Measurements from ENCODE around the gene MEI1.

The MEI1 gene

DNA sequence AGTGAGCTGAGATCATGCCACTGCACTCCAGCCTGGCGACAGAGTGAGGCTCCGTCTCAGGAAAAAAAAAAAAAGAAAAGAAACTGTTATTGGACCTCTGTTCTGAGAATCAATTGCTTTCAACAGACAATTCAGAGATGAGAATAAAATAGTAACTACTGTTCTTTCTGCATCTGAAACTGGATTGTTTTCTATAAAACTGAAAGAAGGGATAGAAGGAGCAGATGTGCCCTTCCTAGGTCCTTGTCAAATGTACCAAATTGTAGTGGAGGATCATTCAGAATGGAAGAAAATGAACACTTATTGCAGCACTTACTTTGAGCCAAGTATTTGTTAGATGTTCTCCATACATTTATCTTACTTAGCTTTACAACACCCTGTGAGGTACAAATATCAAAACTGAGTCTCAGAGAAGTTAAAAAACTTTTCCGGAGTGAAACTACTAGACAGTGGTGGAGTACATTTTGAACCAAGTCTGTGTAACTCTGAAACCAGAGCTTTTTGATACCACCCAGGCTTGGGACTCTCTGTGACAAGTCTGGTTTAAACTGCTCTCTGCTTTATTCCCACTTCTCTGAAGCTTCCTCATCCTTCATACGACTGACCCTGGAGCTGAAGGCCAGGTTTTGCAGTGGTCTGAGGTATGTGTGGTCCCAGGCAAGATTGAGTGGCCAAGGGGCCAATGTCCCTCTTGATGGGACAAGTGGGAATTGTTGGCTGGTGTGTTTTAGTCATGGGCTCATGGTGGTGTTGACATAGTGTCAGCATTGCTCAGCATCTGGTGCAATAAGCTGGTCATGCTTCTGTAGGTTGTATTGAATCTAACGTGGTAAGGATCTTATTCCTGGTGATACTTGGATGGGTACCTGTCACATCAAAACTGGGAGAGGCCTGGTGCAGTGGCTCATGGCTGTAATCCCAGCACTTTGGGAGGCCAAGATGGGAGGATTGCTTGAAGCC, 53.0 kb downstream of the MEI1 start:
- no peak for TF ChIP-seq ZBTB7A (IDR thresholded peaks at IDR 0.05; ENCODE audit: low read depth)

DNA sequence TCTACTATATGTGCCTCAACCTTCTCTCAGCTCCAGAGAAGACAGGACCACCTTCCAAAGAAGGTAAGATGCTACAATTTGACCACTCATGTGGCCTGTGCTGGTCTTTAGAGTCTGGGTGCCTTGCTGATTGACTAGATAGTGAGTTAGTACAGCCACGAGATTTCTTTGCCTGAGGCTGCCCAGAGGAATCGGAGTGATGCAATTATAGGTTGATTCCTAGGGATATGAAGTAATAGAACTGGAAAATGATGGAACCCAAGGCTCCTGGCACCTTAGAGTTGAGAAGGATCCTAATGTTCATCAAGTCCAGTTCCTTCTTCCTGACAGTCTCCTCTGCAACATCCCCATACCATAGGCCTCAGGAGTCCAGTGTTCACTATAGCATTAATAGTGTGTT, 54.7 kb downstream of the MEI1 start:
- TF ChIP-seq, protein P1, sequence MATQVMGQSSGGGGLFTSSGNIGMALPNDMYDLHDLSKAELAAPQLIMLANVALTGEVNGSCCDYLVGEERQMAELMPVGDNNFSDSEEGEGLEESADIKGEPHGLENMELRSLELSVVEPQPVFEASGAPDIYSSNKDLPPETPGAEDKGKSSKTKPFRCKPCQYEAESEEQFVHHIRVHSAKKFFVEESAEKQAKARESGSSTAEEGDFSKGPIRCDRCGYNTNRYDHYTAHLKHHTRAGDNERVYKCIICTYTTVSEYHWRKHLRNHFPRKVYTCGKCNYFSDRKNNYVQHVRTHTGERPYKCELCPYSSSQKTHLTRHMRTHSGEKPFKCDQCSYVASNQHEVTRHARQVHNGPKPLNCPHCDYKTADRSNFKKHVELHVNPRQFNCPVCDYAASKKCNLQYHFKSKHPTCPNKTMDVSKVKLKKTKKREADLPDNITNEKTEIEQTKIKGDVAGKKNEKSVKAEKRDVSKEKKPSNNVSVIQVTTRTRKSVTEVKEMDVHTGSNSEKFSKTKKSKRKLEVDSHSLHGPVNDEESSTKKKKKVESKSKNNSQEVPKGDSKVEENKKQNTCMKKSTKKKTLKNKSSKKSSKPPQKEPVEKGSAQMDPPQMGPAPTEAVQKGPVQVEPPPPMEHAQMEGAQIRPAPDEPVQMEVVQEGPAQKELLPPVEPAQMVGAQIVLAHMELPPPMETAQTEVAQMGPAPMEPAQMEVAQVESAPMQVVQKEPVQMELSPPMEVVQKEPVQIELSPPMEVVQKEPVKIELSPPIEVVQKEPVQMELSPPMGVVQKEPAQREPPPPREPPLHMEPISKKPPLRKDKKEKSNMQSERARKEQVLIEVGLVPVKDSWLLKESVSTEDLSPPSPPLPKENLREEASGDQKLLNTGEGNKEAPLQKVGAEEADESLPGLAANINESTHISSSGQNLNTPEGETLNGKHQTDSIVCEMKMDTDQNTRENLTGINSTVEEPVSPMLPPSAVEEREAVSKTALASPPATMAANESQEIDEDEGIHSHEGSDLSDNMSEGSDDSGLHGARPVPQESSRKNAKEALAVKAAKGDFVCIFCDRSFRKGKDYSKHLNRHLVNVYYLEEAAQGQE (IDR thresholded peaks at IDR 0.05; ENCODE audit: low read depth), result no peak
- no peak for TF ChIP-seq EGR1 (IDR thresholded peaks at IDR 0.05)
- TF ChIP-seq, protein P2, sequence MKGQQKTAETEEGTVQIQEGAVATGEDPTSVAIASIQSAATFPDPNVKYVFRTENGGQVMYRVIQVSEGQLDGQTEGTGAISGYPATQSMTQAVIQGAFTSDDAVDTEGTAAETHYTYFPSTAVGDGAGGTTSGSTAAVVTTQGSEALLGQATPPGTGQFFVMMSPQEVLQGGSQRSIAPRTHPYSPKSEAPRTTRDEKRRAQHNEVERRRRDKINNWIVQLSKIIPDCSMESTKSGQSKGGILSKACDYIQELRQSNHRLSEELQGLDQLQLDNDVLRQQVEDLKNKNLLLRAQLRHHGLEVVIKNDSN (IDR thresholded peaks at IDR 0.05), result no peak
- TF ChIP-seq CREB1 (IDR thresholded peaks at IDR 0.05; ENCODE audit: low read depth), result no peak
- no peak for TF ChIP-seq YY1 (IDR thresholded peaks at IDR 0.05; ENCODE audit: low read depth)

DNA sequence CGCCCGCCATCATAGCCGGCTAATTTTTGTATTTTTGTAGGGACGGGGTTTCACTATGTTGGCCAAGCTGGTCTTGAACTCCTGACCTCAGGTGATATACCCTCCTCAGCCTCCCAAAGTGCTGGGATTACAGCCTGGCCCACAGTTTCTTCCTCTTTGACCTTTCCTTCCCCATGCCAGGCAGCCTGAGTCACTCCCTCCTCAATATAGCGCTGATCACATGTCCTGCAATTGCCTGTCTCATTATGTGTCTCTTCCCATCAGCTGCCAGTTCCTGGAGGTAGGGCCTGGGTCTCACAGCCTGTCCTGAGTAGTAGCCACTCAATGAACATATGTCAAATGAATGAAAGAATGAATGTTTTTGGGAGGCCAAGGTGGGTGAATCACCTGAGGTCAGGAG, 58.2 kb downstream of the MEI1 start:
- TF ChIP-seq FOXM1 (IDR thresholded peaks at IDR 0.05; ENCODE audit: borderline replicate concordance, low read depth), result no peak
- TF ChIP-seq CREB1 (IDR thresholded peaks at IDR 0.05; ENCODE audit: low read depth), result no peak
- no peak for TF ChIP-seq TAF1 (IDR thresholded peaks at IDR 0.05; ENCODE audit: low read depth)
- no peak for TF ChIP-seq TEAD4 (IDR thresholded peaks at IDR 0.05)
- TF ChIP-seq ZBTB7A (IDR thresholded peaks at IDR 0.05; ENCODE audit: low read depth), result no peak

DNA sequence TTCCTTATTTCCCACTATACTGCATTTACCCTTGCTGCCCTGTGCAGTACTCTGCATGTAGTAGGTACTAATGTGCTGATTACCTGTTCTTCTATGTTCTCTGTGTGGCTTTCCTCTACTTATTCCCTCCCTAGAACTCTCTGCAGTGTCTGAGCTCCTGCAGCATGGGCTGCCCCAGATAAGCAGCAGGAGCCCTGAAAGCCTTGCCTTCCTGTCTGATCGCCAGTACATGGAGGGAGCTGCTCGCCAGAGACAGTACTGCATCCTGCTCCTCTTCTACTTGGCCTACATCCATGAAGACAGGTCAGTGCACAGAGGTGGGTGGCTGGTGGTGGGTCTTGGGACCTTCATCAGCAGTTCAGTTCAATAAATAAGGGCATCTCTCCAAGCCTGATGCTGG, 58.9 kb downstream of the MEI1 start:
- no peak for TF ChIP-seq EGR1 (IDR thresholded peaks at IDR 0.05)
- no peak for TF ChIP-seq TCF12 (IDR thresholded peaks at IDR 0.05; ENCODE audit: low read depth)
- no peak for TF ChIP-seq RAD21 (IDR thresholded peaks at IDR 0.05; ENCODE audit: low read depth)
- TF ChIP-seq CREB1 (IDR thresholded peaks at IDR 0.05; ENCODE audit: low read depth), result no peak
- TF ChIP-seq, protein P1 (IDR thresholded peaks at IDR 0.05; ENCODE audit: low read depth), result no peak
- no peak for TF ChIP-seq FOXM1 (IDR thresholded peaks at IDR 0.05; ENCODE audit: borderline replicate concordance, low read depth)
- TF ChIP-seq CEBPB (IDR thresholded peaks at IDR 0.05), result no peak
- no peak for TF ChIP-seq ZBTB7A (IDR thresholded peaks at IDR 0.05; ENCODE audit: low read depth)
- TF ChIP-seq, protein P3, sequence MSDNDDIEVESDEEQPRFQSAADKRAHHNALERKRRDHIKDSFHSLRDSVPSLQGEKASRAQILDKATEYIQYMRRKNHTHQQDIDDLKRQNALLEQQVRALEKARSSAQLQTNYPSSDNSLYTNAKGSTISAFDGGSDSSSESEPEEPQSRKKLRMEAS (IDR thresholded peaks at IDR 0.05), result no peak
- no peak for TF ChIP-seq TEAD4 (IDR thresholded peaks at IDR 0.05)
- TF ChIP-seq, protein P2 (IDR thresholded peaks at IDR 0.05), result no peak
- no peak for TF ChIP-seq NFIC (IDR thresholded peaks at IDR 0.05)

DNA sequence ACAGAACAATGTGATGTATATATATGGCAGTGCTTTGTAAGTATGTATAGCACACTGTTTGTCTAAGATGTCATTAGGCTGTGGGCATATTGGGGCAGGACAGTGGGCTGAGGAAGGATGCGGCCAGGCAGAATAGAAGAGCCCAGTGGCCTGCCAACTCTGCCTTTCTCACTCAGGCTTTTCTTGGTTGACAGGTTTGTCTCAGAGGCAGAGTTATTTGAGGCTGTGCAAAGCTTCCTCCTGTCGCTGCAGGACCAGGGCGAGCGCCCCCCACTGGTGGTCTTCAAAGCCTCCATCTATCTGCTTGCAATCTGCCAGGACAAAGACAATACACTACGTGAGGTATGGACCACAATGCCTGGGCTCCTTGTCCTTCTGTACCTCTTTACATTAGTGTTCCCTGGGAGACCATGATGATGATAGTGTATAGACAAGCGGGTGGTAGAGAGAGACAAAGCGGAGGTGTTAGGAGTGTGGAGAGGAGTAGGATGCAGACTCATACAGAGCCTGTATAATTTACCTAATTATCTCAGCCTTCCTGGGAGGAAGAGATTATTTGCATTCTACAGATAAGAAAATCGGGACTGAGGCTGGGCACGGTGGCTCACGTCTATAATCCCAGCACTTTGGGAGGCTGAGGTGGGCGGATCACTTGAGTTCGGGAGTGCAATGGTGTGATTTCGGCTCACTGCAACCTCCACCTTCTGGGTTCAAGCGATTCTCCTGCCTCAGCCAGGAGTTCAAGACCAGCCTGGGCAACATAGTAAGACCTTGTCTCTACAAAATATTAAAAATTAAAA, 63.9 kb downstream of the MEI1 start:
- no peak for TF ChIP-seq CEBPB (IDR thresholded peaks at IDR 0.05)
- TF ChIP-seq EGR1 (IDR thresholded peaks at IDR 0.05), result no peak
- no peak for TF ChIP-seq YY1 (IDR thresholded peaks at IDR 0.05; ENCODE audit: low read depth)
- TF ChIP-seq RAD21 (IDR thresholded peaks at IDR 0.05; ENCODE audit: low read depth), result peak; percentile 25; the same call in 1 of the 2 replicates
- TF ChIP-seq TCF12 (IDR thresholded peaks at IDR 0.05; ENCODE audit: low read depth), result no peak
- TF ChIP-seq, protein P1 (IDR thresholded peaks at IDR 0.05; ENCODE audit: low read depth), result no peak
- TF ChIP-seq CREB1 (IDR thresholded peaks at IDR 0.05; ENCODE audit: low read depth), result no peak

All from Ishikawa (cell line).